H9 (cell line): ENCODE results near the gene HOXA9. TPM values are rescaled to one million over a fixed set of nuclear protein-coding genes. Genes with fewer than 3 reads are reported as not detected.

Source experiments
- DNase-seq: peaks from one replicate; pipeline ENCODE4 v3.0.0-alpha.2; 2017
- H2AFZ ChIP-seq: one replicate; pipeline ENCODE4 v1.6.1; 2013; ENCODE audit warnings: mild to moderate bottlenecking, low read length, control low read depth, moderate library complexity
- H2AK5ac ChIP-seq: 2 replicates; pipeline ENCODE4 v1.6.1; 2013; ENCODE audit warnings: low read length, control low read depth, mixed read lengths; ENCODE audit not compliant: insufficient read length
- H2BK120ac ChIP-seq: one replicate; pipeline ENCODE4 v1.6.1; 2013; ENCODE audit warnings: low read depth, mild to moderate bottlenecking, low read length, control low read depth, inconsistent platforms; ENCODE audit not compliant: poor library complexity, severe bottlenecking
- H2BK12ac ChIP-seq: 2 replicates; pipeline ENCODE4 v1.6.1; 2013; ENCODE audit warnings: low read length, control low read depth, mixed read lengths, low read depth; ENCODE audit not compliant: insufficient read length
- H2BK15ac ChIP-seq: 2 replicates; pipeline ENCODE4 v1.6.1; 2013; ENCODE audit warnings: low read depth, low read length, control low read depth
- H2BK20ac ChIP-seq: one replicate; pipeline ENCODE4 v1.6.1; 2013; ENCODE audit warnings: low read depth, mild to moderate bottlenecking, low read length, control low read depth, inconsistent platforms; ENCODE audit not compliant: poor library complexity, severe bottlenecking
- H2BK5ac ChIP-seq: 2 replicates; pipeline ENCODE4 v1.6.1; 2013; ENCODE audit warnings: low read length, control low read depth, mixed read lengths; ENCODE audit not compliant: insufficient read length
- H3K14ac ChIP-seq: 2 replicates; pipeline ENCODE4 v1.6.1; 2013; ENCODE audit warnings: low read length, control low read depth; ENCODE audit not compliant: insufficient read depth
- H3K18ac ChIP-seq: 2 replicates; pipeline ENCODE4 v1.6.1; 2013; ENCODE audit warnings: low read depth, mild to moderate bottlenecking, mixed read lengths, low read length, control low read depth; ENCODE audit not compliant: insufficient read length
- H3K23ac ChIP-seq: 2 replicates; pipeline ENCODE4 v1.6.1; 2013; ENCODE audit warnings: low read length, control low read depth, mixed read lengths, low read depth; ENCODE audit not compliant: insufficient read length
- H3K23me2 ChIP-seq: 2 replicates; pipeline ENCODE4 v1.6.1; 2013; ENCODE audit warnings: low read depth, mild to moderate bottlenecking, mixed read lengths, low read length, control low read depth; ENCODE audit not compliant: insufficient read length, poor library complexity, severe bottlenecking
- H3K27ac ChIP-seq: 2 replicates; pipeline ENCODE4 v1.5.1; 2013; ENCODE audit warnings: low read length, control low read depth, mixed read lengths, low read depth; ENCODE audit not compliant: insufficient read length
- H3K27me3 ChIP-seq: 2 replicates; pipeline ENCODE4 v1.6.1; 2013; ENCODE audit warnings: low read length, control low read depth, inconsistent platforms; ENCODE audit not compliant: insufficient read depth
- H3K4ac ChIP-seq: 2 replicates; pipeline ENCODE4 v1.6.1; 2013; ENCODE audit warnings: low read depth, mild to moderate bottlenecking, control low read depth, inconsistent platforms, low read length, moderate library complexity
- H3K4me1 ChIP-seq: 2 replicates; pipeline ENCODE4 v1.6.1; 2013; ENCODE audit warnings: low read length, control low read depth, inconsistent platforms; ENCODE audit not compliant: insufficient read depth
- H3K4me2 ChIP-seq: 2 replicates; pipeline ENCODE4 v1.6.1; 2013; ENCODE audit warnings: low read length, control low read depth, mixed read lengths; ENCODE audit not compliant: insufficient read length, insufficient read depth
- H3K56ac ChIP-seq: 2 replicates; pipeline ENCODE4 v1.6.1; 2013; ENCODE audit warnings: low read depth, mild to moderate bottlenecking, mixed read lengths, low read length, control low read depth; ENCODE audit not compliant: insufficient read length
- H3K79me1 ChIP-seq: 2 replicates; pipeline ENCODE4 v1.6.1; 2013; ENCODE audit warnings: low read depth, mild to moderate bottlenecking, moderate library complexity, low read length, control low read depth, inconsistent platforms; ENCODE audit not compliant: insufficient read depth, poor library complexity, severe bottlenecking
- H3K79me2 ChIP-seq: 2 replicates; pipeline ENCODE4 v1.6.1; 2013; ENCODE audit warnings: low read length, control low read depth, inconsistent platforms; ENCODE audit not compliant: insufficient read depth
- H3K9ac ChIP-seq: 2 replicates; pipeline ENCODE4 v1.6.1; 2013; ENCODE audit warnings: low read length, control low read depth, mixed read lengths; ENCODE audit not compliant: insufficient read length; ENCODE audit errors: extremely low read depth
- H3K9me3 ChIP-seq: one replicate; pipeline ENCODE4 v1.6.1; 2013; ENCODE audit warnings: low read depth, low read length, inconsistent platforms; ENCODE audit not compliant: control insufficient read depth
- H3T11ph ChIP-seq: one replicate; pipeline ENCODE4 v1.6.1; 2013; ENCODE audit warnings: mild to moderate bottlenecking, low read length, control low read depth, inconsistent platforms
- H4K20me1 ChIP-seq: one replicate; pipeline ENCODE4 v1.6.1; 2013; ENCODE audit not compliant: control insufficient read depth, insufficient read length, insufficient read depth
- H4K5ac ChIP-seq: 2 replicates; pipeline ENCODE4 v1.6.1; 2013; ENCODE audit warnings: low read depth, mild to moderate bottlenecking, mixed read lengths, low read length, control low read depth; ENCODE audit not compliant: insufficient read length
- H4K8ac ChIP-seq: replicated peaks from 2 replicates; pipeline ENCODE4 v1.6.1; 2013; ENCODE audit warnings: low read length, control low read depth, mixed read lengths, low read depth; ENCODE audit not compliant: insufficient read length
- H4K91ac ChIP-seq: 2 replicates; pipeline ENCODE4 v1.6.1; 2013; ENCODE audit warnings: low read depth, mild to moderate bottlenecking, moderate library complexity, mixed read lengths, low read length, control low read depth; ENCODE audit not compliant: insufficient read length
- H3K27ac Mint-ChIP-seq, 3 experiments: 2 replicates in 2 of 3; 3 replicates in 1 of 3; pipeline ENCODE4 v1.8.0; 2020 to 2021; ENCODE audit warnings: mixed read lengths in 3 of 3, mild to moderate bottlenecking in 1 of 3, moderate library complexity in 1 of 3
- H3K27me3 Mint-ChIP-seq: 2 replicates; pipeline ENCODE4 v1.8.0; 2021; ENCODE audit warnings: low read depth, mild to moderate bottlenecking, moderate library complexity, mixed read lengths
- H3K36me3 Mint-ChIP-seq, 3 experiments: 2 replicates in 2 of 3; 3 replicates in 1 of 3; pipeline ENCODE4 v1.8.0; 2020 to 2021; ENCODE audit warnings: low read depth in 3 of 3, mixed read lengths in 3 of 3; ENCODE audit not compliant: insufficient read depth in 1 of 3
- H3K4me1 Mint-ChIP-seq, 2 experiments: 2 replicates each; pipeline ENCODE4 v1.8.0; 2020; ENCODE audit warnings: mixed read lengths in 2 of 2
- H3K4me3 Mint-ChIP-seq, 2 experiments: 2 replicates in 1 of 2; 3 replicates in 1 of 2; pipeline ENCODE4 v1.8.0; 2020 to 2021; ENCODE audit warnings: mild to moderate bottlenecking in 2 of 2, mixed read lengths in 2 of 2, moderate library complexity in 1 of 2
- H3K9me3 Mint-ChIP-seq, 2 experiments: 2 replicates in 1 of 2; 3 replicates in 1 of 2; pipeline ENCODE4 v1.8.0; 2020; ENCODE audit warnings: mild to moderate bottlenecking in 2 of 2, mixed read lengths in 2 of 2, moderate library complexity in 1 of 2
- CTCF ChIP-seq: fragments of 200-600 bp; sonication (generic); conservative IDR thresholded peaks from 3 replicates; pipeline ENCODE4 v1.8.0; 2021; ENCODE audit warnings: antibody characterized with exemption, mild to moderate bottlenecking
- WGBS: extraction: QIAGEN DNeasy Blood & Tissue Kit; methylation state at CpG from one replicate; pipeline ENCODE4 v1.1.7; 2013; ENCODE audit warnings: missing lambda C conversion rate, low lambda C conversion rate, mixed read lengths; ENCODE audit not compliant: insufficient read length; ENCODE audit errors: extremely low coverage; 5-methylcytosine and 5-hydroxymethylcytosine counted together
- total RNA-seq: library from RNA; stranded (reverse); gene quantifications from 2 replicates; pipeline ENCODE4 v1.2.1, GENCODE V29; 2021

Gene HOXA9
- total RNA-seq, 1 experiment from 2014 or later, result not detected

GRCh38 chr7:27143950-27144780 is 21.2 kb downstream of the HOXA9 start:
- Histone ChIP-seq H4K20me1 (no peaks in the 10 kb centered on the region), H2BK12ac (no peak overlapping the region), H3K27ac (no peak overlapping the region), H2AFZ (no peak overlapping the region), H3K23ac (no peak overlapping the region), H3T11ph (no peak overlapping the region), H3K23me2 (peaks cover 14% of the 10 kb centered on the region), H2BK20ac (no peak overlapping the region), H3K9ac (no peak overlapping the region), H4K5ac (no peak overlapping the region), H3K4ac (no peak overlapping the region), H2AK5ac (no peak overlapping the region), H3K4me1 (no peaks in the 10 kb centered on the region), H3K27me3 (peaks cover 97% of the 10 kb centered on the region), H3K79me1 (no peaks in the 10 kb centered on the region), H4K8ac (no peak overlapping the region), H2BK120ac (no peak overlapping the region), H3K14ac (no peak overlapping the region), H4K91ac (no peak overlapping the region), H2BK5ac (no peak overlapping the region), H3K9me3 (no peaks in the 10 kb centered on the region), H3K79me2 (no peaks in the 10 kb centered on the region), H3K56ac (no peak overlapping the region), H2BK15ac (no peak overlapping the region), H3K4me2 (peak overlapping the region; percentile 65), H3K18ac (no peak overlapping the region)
- no CpG with 5 or more reads among the region's 40 CpGs for WGBS
- TF ChIP-seq CTCF, result no peak
- peaks cover 5 to 25% of the 10 kb centered on the region in 2 experiments for H3K4me1 Mint-ChIP-seq
- DNase-seq, result no peak
- H3K9me3 Mint-ChIP-seq, result peaks cover 16 to 28% of the 10 kb centered on the region in 2 experiments
- no peak overlapping the region; a peak in 1 of 5 replicates for H3K4me3 Mint-ChIP-seq
- H3K36me3 Mint-ChIP-seq, result no peaks in the 10 kb centered on the region; a peak in 3 of 7 replicates
- peaks cover 100% of the 10 kb centered on the region for H3K27me3 Mint-ChIP-seq
- H3K27ac Mint-ChIP-seq, result no peak overlapping the region
